B cell (primary cell): Measurements from ENCODE around the gene CASKIN1. TPM values are rescaled to one million over a fixed set of nuclear protein-coding genes. Genes with fewer than 3 reads are reported as not detected.

ENCODE experiments used
- ATAC-seq: fragments of 200-7000 bp; cut with Tn5 transposase; one replicate; pipeline ENCODE4 v1.10.0; 2021; ENCODE audit warnings: low read depth, mild to moderate bottlenecking, moderate number of reproducible peaks, moderate library complexity
- CTCF ChIA-PET: fragments of 350-600 bp; sonication (Branson Sonifier 250); formaldehyde crosslinking; loops from one replicate; lab custom pipeline; 2021; ENCODE audit warnings: antibody characterized with exemption, inconsistent platforms; lab: Charles Lee
- POLR2A ChIA-PET: fragments of 350-600 bp; sonication (Branson Sonifier 250); formaldehyde crosslinking; loops from one replicate; lab custom pipeline; 2021; ENCODE audit warnings: antibody characterized with exemption; lab: Charles Lee
- DNase-seq: peaks from one replicate; pipeline ENCODE4 v3.0.0; 2013
- H2AFZ ChIP-seq: 2 replicates; pipeline ENCODE4 v1.6.1; 2012; ENCODE audit warnings: mild to moderate bottlenecking, low read depth, low read length; ENCODE audit not compliant: insufficient read depth, poor library complexity, severe bottlenecking
- H3K27ac ChIP-seq, 2 donors: 1 replicate in 1 of 2; 2 replicates in 1 of 2; pipeline ENCODE4 v1.5.1; 2012 to 2013; ENCODE audit warnings: low read length in 2 of 2, mild to moderate bottlenecking in 2 of 2, moderate library complexity in 1 of 2
- H3K27me3 ChIP-seq, 4 experiments: fragments of 200-600 bp in 1 of 4; sonication (generic) in 1 of 4; replicated peaks in 1 of 4; 1 replicate in 2 of 4; 2 replicates in 2 of 4; pipeline versions ENCODE4 v1.6.1 to v1.7.0; 2013 to 2016; ENCODE audit warnings: low read length in 3 of 4, mild to moderate bottlenecking in 2 of 4, mixed read lengths in 1 of 4, moderate library complexity in 1 of 4; ENCODE audit not compliant: insufficient read depth in 4 of 4, control insufficient read depth in 3 of 4; ENCODE audit errors: control extremely low read depth in 1 of 4
- H3K36me3 ChIP-seq, 2 experiments: replicated peaks in 1 of 2; 1 replicate in 1 of 2; 2 replicates in 1 of 2; pipeline versions ENCODE4 v1.6.1 to v1.7.1; 2013; ENCODE audit warnings: low read length in 1 of 2; ENCODE audit not compliant: insufficient read depth in 2 of 2, control insufficient read depth in 1 of 2; ENCODE audit errors: control extremely low read depth in 1 of 2, extremely low read depth in 1 of 2
- H3K4me1 ChIP-seq, 2 donors: fragments of 200-600 bp in 1 of 2; sonication (generic) in 1 of 2; 1 replicate in 1 of 2; 2 replicates in 1 of 2; pipeline versions ENCODE4 v1.5.1 to v1.6.1; 2013 to 2017; ENCODE audit warnings: low read length in 2 of 2; ENCODE audit not compliant: control insufficient read depth in 2 of 2, insufficient read depth in 2 of 2
- H3K4me2 ChIP-seq: replicated peaks from 2 replicates; pipeline ENCODE3; 2012; ENCODE audit warnings: mild to moderate bottlenecking, low read depth, low read length; ENCODE audit not compliant: poor library complexity, severe bottlenecking
- H3K4me3 ChIP-seq, 5 experiments: fragments of 200-600 bp in 1 of 5; sonication (generic) in 1 of 5; 1 replicate in 3 of 5; 2 replicates in 2 of 5; pipeline versions ENCODE4 v1.5.1 to v1.7.0; 2011 to 2016; ENCODE audit warnings: low read length in 4 of 5, mild to moderate bottlenecking in 4 of 5, low read depth in 2 of 5, control low read depth in 1 of 5, moderate library complexity in 1 of 5; ENCODE audit not compliant: insufficient read depth in 1 of 5; ENCODE audit errors: control extremely low read depth in 1 of 5, extremely low read depth in 1 of 5
- H3K79me2 ChIP-seq: fragments of 200-600 bp; sonication (generic); one replicate; pipeline ENCODE4 v1.6.0; 2016; ENCODE audit warnings: low read length; ENCODE audit not compliant: control insufficient read depth, insufficient read depth
- H3K9ac ChIP-seq: fragments of 200-600 bp; sonication (generic); 2 replicates; pipeline ENCODE4 v1.6.1; 2017; ENCODE audit warnings: mild to moderate bottlenecking, low read length, moderate library complexity
- H3K9me3 ChIP-seq, 3 donors: one replicate each; pipeline versions ENCODE4 v1.6.1 to v1.7.1; 2013; ENCODE audit warnings: low read length in 2 of 3; ENCODE audit not compliant: control insufficient read depth in 2 of 3, insufficient read depth in 1 of 3; ENCODE audit errors: control extremely low read depth in 1 of 3
- H4K20me1 ChIP-seq: 2 replicates; pipeline ENCODE4 v1.6.0; 2012; ENCODE audit warnings: mild to moderate bottlenecking, low read length; ENCODE audit not compliant: insufficient read depth, control insufficient read depth, poor library complexity, severe bottlenecking
- H3K27ac Mint-ChIP-seq: one replicate; pipeline ENCODE4 v1.8.0; 2021; ENCODE audit warnings: mixed read lengths
- H3K27me3 Mint-ChIP-seq: one replicate; pipeline ENCODE4 v1.8.0; 2021; ENCODE audit warnings: mixed read lengths
- H3K4me1 Mint-ChIP-seq: one replicate; pipeline ENCODE4 v1.8.0; 2021; ENCODE audit warnings: mixed read lengths
- H3K4me3 Mint-ChIP-seq: one replicate; pipeline ENCODE4 v1.8.0; 2021; ENCODE audit warnings: mixed read lengths
- H3K9me3 Mint-ChIP-seq: one replicate; pipeline ENCODE4 v1.8.0; 2022; ENCODE audit warnings: mixed read lengths; ENCODE audit not compliant: insufficient read depth
- EZH2 ChIP-seq: IDR thresholded peaks from 2 replicates; pipeline ENCODE4 v1.6.1; 2012; ENCODE audit warnings: borderline replicate concordance, low read depth, mild to moderate bottlenecking, moderate library complexity, low read length; ENCODE audit not compliant: insufficient read depth, poor library complexity, severe bottlenecking
- WGBS: methylation state at CpG from one replicate; pipeline ENCODE4 v1.1.5; 2013; ENCODE audit warnings: missing lambda C conversion rate; ENCODE audit not compliant: insufficient coverage; 5-methylcytosine and 5-hydroxymethylcytosine counted together
- intact Hi-C: fragments of 100-400 bp; cut with micrococcal nuclease; formaldehyde crosslinking; loops from one replicate; pipeline ENCODE4 v1.10.0; 2022
- polyA plus RNA-seq: library from polyadenylated mRNA; depleted of rRNA; stranded (reverse); fragments of >200 nt; gene quantifications from 2 replicates; pipeline ENCODE4 v1.2.3, GENCODE V29; 2012
- total RNA-seq, 2 donors: library from RNA; stranded (reverse); fragments of 120-200 nt in 1 of 2; gene quantifications; 1 replicate in 1 of 2; 2 replicates in 1 of 2; pipeline versions ENCODE4 v1.2.3 to v1.2.4, GENCODE V29; 2013 to 2022
- TF ChIP-seq, protein P1 (sequence below): fragments of 200-600 bp; IDR thresholded peaks from one replicate; pipeline ENCODE4 v1.8.0; 2022; ENCODE audit warnings: antibody characterized with exemption, mild to moderate bottlenecking

Gene CASKIN1
- total and polyA plus RNA-seq, 2 donors (not counting 1 experiment from before 2014, with no cell fraction given), result 0.01 TPM; not detected in 1

DNA sequence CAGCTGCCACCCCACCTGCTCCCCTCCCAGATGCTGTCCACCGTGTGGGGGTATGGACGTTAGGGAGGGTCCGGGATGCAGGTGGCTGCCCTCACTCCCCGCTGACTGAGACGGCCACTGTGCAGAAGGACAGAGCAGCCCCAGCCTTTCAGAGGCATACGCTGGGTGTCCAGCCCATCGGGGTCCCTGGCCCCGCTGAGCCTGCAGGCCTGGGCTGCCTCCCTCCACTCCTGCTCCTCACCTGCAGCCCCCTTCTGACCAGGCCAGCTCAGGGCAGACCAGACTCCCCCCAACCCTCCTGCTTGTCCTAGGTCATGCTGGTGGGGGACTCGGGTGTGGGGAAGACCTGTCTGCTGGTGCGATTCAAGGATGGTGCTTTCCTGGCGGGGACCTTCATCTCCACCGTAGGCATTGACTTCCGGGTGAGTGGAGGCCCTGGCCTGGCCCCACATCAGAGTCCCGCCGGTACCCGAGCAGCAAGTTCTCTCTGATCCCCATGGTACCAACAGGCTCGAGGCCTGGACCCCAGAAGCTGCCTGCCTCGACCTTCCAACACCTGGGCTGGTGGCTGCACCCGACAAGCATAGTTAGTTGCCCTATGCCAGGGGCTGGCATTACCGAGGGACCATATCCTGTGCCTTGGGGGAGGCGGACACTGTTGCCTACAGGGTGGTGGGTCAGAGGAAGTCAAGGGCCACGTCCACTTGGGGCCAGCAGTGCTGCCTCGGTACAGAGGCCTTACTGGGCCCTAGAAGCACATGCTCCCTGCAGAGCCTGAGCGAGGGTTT lies 46.6 kb downstream of the CASKIN1 start:
- H3K27ac Mint-ChIP-seq, result no peak overlapping the region
- no peak for DNase-seq
- 67% methylated on average over 22 of the region's 24 CpGs for WGBS
- ATAC-seq, result no peak
- no peaks in the 10 kb centered on the region for H3K27me3 Mint-ChIP-seq
- no peak overlapping the region for H3K4me3 ChIP-seq
- TF ChIP-seq EZH2, result no peak
- TF ChIP-seq, protein P1, sequence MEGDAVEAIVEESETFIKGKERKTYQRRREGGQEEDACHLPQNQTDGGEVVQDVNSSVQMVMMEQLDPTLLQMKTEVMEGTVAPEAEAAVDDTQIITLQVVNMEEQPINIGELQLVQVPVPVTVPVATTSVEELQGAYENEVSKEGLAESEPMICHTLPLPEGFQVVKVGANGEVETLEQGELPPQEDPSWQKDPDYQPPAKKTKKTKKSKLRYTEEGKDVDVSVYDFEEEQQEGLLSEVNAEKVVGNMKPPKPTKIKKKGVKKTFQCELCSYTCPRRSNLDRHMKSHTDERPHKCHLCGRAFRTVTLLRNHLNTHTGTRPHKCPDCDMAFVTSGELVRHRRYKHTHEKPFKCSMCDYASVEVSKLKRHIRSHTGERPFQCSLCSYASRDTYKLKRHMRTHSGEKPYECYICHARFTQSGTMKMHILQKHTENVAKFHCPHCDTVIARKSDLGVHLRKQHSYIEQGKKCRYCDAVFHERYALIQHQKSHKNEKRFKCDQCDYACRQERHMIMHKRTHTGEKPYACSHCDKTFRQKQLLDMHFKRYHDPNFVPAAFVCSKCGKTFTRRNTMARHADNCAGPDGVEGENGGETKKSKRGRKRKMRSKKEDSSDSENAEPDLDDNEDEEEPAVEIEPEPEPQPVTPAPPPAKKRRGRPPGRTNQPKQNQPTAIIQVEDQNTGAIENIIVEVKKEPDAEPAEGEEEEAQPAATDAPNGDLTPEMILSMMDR, result no peak
- H3K4me1 Mint-ChIP-seq, result peaks cover 45% of the 10 kb centered on the region
- H3K4me1 ChIP-seq, result peaks cover 51 to 69% of the 10 kb centered on the region in 2 donors
- H4K20me1 ChIP-seq, result peaks cover 62% of the 10 kb centered on the region
- peak overlapping the region; percentile 93 for H3K4me2 ChIP-seq
- no peak overlapping the region for H2AFZ ChIP-seq
- H3K9ac ChIP-seq, result no peak overlapping the region
- H3K9me3 ChIP-seq, result no peaks in the 10 kb centered on the region
- CTCF ChIA-PET, result interaction anchor here (0.9 kb wide), 1 partner anchor 9 kb away, joined by 5 read pairs; no protein-coding TSS in a partner anchor
- peaks cover 0 to 18% of the 10 kb centered on the region in 2 experiments for H3K36me3 ChIP-seq
- POLR2A ChIA-PET, result interaction anchor here (0.6 to 1.3 kb wide), 3 partner anchors 130 to 287 kb away, joined by 4 to 6 read pairs (median 4); partner anchors contain the start of gene NPW
- H3K27ac ChIP-seq, result no peak overlapping the region
- intact Hi-C loops, result loop anchor here (10.0 kb wide), 2 partner anchors 285 to 755 kb away; no protein-coding TSS in a partner anchor
- H3K4me3 Mint-ChIP-seq, result peak overlapping the region; percentile 60
- peaks cover 39% of the 10 kb centered on the region for H3K79me2 ChIP-seq
- peaks cover 0 to 4% (median 0%) of the 10 kb centered on the region in 4 experiments for H3K27me3 ChIP-seq
- no peaks in the 10 kb centered on the region for H3K9me3 Mint-ChIP-seq
